ENCODE measurements around the gene PTGS2. TPM values are rescaled to one million over a fixed set of nuclear protein-coding genes. Genes with fewer than 3 reads are reported as not detected.

Gene PTGS2
- total and polyA plus RNA-seq, 9 of the 15 experiments (the other 6 are each of a cell fraction or from before 2014, with no cell fraction given) = 0.01 TPM; not detected in 8

GRCh38 chr1:186671136-186671825 is 8.9 kb downstream of the PTGS2 start (continued):
- TF ChIP-seq ZNF121 (CRISPR knock-in tag; conservative IDR thresholded peaks at IDR 0.05) (no peak), NELFE (IDR thresholded peaks at IDR 0.05; ENCODE audit: insufficient read depth, insufficient read length) (no peak), ZSCAN32 (CRISPR knock-in tag; IDR thresholded peaks at IDR 0.05) (no peak), ZNF717 (CRISPR knock-in tag; IDR thresholded peaks at IDR 0.05) (no peak)
- TF ChIP-seq, protein P1, sequence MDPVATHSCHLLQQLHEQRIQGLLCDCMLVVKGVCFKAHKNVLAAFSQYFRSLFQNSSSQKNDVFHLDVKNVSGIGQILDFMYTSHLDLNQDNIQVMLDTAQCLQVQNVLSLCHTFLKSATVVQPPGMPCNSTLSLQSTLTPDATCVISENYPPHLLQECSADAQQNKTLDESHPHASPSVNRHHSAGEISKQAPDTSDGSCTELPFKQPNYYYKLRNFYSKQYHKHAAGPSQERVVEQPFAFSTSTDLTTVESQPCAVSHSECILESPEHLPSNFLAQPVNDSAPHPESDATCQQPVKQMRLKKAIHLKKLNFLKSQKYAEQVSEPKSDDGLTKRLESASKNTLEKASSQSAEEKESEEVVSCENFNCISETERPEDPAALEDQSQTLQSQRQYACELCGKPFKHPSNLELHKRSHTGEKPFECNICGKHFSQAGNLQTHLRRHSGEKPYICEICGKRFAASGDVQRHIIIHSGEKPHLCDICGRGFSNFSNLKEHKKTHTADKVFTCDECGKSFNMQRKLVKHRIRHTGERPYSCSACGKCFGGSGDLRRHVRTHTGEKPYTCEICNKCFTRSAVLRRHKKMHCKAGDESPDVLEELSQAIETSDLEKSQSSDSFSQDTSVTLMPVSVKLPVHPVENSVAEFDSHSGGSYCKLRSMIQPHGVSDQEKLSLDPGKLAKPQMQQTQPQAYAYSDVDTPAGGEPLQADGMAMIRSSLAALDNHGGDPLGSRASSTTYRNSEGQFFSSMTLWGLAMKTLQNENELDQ (CRISPR knock-in tag; IDR thresholded peaks at IDR 0.05; ENCODE audit: borderline replicate concordance) = no peak
- TF ChIP-seq, protein P2, sequence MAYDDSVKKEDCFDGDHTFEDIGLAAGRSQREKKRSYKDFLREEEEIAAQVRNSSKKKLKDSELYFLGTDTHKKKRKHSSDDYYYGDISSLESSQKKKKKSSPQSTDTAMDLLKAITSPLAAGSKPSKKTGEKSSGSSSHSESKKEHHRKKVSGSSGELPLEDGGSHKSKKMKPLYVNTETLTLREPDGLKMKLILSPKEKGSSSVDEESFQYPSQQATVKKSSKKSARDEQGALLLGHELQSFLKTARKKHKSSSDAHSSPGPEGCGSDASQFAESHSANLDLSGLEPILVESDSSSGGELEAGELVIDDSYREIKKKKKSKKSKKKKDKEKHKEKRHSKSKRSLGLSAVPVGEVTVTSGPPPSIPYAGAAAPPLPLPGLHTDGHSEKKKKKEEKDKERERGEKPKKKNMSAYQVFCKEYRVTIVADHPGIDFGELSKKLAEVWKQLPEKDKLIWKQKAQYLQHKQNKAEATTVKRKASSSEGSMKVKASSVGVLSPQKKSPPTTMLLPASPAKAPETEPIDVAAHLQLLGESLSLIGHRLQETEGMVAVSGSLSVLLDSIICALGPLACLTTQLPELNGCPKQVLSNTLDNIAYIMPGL (CRISPR knock-in tag; IDR thresholded peaks at IDR 0.05) = no peak
